Germinal center (tissue), 1 donor: ENCODE data around the gene C1QB.
"Not testable (repeated sequence)": the region's sequence is repeated elsewhere in the genome, so short reads cannot be mapped to it uniquely, and the experiment has no call there.

ENCODE experiments used
- DNase-seq: peaks from one replicate; pipeline ENCODE4 v3.0.0; 2012; ENCODE audit warnings: mixed read lengths, low spot score

C1QB gene

DNA sequence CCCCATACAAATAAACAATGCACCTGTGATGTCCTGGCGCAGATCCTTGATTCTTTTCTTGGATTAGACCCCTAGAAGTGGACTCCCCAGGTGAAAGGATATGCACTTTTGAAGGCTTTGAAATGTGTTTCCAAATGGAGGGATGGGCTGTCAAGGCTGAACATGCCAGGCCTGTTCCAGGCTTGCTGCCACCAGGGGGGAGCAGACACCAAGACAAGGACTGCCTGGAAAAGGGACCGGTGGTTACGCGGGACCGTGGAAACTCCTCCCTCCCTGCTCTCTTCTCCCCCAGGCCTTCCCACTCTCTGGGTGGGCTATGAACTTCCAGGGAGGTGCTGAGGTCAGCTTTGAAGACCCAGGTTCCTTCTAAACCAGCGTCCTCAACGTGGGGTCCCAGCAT is 12.7 kb downstream of the C1QB start:
- no peak for DNase-seq

DNA sequence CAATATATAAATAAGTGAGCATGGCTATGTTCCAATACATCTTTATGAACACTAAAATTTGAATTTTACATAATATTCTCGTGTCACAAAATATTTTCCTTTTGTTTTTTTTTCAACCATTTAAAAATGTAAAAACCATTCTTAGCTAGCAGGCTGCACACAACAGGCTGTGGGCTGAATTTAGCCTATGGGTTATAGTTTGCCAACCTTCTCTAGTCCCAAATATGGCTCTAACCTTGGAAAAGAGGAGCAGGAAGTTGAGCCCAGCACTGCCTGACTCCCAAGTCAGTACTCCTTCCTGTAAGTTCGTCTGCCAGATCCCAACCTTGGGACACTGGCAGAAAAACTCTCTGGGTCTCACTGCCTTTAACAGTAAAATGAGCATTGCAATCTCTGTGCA is 13.4 kb downstream of the C1QB start:
- no peak for DNase-seq

DNA sequence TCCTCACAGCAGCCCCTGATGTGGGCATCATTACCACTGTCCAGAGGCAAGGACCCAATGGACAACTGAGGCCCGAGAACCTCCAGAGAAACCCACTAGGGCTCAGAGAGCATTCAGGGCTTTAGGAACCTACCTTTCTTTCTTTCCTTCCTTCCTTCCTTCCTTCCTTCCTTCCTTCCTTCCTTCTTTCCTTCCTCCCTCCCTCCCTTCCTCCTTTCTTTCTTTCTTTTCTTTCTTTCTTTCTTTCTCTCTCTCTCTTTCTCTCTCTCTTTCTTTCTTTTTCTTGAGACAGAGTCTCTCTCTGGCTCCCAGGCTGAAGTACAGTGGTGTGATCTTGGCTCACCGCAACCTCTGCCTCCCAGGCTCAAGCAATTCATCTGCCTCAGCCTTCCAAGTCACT is 15.8 kb downstream of the C1QB start:
- DNase-seq: not testable (repeated sequence)

DNA sequence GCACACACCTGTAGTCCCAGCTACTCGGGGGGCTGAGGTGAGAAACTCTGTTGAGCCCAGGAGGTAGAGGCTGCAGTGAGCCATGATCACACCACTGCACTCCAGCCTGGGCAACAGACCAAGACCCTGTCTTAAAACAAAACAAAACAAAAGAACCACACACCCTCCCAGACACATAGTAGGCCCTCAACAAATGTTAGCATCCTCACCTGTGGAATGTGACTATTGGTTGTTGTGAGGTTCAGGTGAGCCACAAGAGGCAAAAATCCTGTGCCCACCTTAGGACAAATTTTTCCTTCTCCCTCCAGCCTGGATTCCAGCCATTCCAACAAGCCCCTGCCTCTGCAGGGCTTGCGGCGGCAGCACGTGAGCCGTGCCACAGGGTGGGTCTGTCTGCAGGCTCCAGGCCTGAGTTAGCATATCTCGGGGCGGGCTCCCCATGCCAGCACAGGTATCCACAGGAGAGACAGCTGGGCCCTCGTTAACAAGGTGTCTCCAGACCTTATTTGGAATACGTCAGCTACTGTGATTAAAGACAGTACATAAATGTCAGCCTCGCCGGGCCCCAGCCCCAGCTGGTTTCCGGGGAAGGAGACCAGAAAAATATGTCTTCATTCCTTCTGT is 17.4 kb downstream of the C1QB start:
- DNase-seq: no peak

DNA sequence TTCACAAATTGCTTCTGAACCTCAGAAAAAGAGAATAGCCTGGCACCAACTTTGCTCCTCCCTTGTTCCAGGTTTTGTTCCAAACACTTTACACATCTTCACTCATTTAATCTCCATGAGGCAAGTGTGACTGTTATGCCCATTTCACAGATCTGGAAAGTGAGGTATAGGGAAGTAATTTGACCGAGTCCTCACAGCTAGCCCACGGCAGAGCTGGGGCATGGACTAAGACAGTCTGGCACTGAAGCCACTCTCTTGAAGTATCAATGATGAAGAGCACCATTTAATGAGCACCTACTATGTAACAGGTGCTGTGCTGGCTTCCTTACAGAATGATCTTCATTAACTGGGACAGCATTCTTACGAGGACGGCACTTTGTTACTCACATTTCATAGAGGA is 19.0 kb downstream of the C1QB start:
- DNase-seq: no peak

DNA sequence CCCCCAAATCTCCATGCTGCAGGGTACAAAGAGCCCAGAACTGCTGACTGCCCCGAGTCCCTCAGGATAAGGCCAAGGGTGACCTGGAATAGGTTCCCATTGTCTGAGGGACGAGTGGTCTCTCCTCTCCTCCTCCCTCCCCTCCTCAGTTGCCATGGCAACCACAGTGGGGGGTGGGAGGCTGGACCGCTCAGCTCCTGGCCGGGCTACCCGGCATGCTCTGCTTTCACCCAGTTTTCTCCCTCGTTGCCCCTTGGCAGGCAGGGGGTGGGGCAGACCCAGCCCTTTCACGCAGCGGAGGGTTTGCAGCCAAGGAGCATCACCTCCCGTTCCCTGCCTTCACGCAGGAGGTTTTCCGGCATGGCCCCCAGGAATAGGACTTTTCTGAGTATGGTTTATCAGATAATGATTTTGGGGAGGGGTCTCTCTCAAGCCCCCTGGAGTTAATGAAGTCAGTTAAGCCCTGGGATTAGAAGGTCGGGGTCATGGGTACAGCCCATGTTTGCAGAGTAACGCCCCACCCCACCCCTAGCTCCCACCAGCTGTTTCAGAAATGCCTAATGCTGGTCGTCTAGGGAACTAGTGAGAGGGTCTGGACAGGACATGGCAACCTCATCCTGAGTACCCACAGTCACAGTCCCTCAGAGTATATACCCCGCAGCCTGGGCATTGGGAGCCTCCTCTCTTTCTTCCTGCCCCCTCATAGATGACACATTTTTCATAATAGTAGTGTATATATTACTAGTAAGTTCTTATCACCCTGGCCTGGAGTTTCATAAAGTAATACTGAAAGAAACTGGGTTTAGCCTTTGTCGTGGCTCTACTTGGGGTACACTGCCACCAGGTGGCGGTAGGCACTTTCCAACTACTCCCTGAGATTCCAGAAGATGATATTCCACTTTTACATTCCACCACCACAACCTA is 20.7 kb downstream of the C1QB start:
- DNase-seq: no peak

DNA sequence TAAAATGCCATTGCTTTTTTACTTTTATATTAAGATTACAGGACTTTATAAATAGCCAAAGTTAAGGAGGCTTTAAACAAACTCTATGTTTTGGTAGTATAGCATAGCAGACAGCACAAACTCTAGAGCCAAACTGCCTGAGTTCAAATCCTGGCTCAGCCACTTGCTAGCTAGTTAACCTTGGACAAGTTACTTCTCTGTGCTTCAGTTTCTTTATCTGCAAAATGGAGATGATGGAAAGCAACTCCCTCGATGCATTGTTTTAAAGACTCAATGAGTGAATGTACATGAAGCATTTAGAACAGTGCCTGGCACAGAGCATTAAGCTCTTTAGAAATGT is 21.3 kb downstream of the C1QB start:
- no peak for DNase-seq

DNA sequence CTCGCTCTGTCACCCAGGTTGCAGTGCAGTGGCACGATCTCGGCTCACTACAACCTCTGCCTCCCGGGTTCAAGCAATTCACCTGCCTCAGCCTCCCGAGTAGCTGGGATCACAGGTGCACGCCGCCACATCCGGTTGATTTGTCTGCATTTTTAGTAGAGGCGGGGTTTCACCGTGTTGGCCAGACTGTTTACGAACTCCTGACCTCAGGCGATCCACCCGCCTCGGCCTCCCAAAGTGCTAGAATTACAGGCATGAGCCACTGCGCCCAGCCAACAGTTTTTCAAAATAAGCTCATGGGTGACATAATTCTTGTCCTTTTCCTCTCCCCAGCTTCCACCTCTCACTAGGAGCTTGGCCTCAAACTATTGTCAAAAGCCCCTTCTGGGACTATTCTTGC is 23.1 kb downstream of the C1QB start:
- not testable (repeated sequence) for DNase-seq

DNA sequence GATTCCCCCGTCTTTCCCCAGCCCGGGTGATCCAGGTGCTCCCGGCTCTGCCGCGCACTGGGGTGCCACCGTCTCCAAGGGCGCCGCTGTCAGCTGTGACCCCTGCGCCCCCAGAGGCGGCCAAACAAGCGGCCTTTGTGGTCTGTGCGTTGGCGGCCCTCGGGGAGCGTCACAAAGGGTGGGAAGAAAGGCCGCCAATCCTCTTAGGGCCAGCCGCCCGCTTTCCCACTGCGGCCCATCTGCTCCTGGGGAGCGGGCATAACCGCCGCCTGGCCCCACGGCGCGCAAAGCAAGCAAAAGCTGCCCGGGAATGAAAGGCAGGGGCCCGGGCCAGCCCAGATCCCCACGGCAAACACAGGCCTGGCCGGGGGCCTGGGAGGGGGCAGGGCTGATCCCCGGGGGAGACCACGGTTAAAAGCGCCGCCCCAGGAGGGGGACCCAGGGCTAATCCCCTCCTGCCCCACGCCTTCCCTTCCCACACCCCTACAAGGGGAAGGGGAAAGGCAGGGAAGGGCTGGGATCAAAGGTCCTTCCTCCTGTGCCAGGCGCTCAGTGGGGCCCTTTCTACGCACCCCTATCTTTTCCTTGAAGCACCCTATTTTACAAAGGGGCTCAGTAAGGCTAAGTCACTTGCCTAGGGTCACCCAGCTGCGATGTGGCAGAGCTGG is 24.0 kb downstream of the C1QB start:
- DNase-seq: no peak

DNA sequence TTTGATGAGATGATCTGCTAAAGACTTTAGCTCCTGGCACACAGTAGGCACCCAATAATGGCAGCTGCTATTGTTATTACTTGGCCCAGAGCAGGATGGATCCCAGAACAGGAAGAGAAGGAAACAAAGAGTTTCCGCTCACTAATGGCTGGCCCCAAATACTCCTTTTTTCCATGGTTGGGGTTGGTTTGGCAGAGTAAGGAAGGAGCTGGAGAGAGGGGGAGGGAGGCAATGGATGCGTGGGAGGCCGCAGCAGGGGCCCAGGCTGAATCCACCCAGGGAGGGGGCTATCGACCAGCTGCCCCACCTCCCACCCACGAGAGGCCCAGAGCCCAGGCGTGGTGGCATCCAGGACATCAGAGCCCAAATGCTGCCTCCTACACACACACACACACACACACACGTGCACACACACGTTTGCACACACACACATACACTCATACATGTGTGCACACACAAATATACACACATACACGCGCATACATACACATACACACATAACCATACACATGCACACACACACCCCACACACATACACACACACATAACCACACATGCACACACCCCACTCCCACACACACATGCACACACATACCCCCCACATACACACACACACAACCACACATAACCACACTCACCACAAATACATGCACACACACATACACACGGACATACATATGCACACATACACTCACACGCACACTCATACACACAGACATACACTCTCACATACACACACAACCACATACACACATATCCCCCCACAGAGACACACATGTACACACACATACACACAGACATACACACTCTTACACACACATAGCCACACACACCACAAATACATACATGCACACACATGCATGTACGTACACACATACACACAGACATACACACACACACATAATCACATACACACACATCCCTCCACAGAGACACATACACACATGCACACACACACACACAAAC is 25.2 kb downstream of the C1QB start:
- DNase-seq: no peak

DNA sequence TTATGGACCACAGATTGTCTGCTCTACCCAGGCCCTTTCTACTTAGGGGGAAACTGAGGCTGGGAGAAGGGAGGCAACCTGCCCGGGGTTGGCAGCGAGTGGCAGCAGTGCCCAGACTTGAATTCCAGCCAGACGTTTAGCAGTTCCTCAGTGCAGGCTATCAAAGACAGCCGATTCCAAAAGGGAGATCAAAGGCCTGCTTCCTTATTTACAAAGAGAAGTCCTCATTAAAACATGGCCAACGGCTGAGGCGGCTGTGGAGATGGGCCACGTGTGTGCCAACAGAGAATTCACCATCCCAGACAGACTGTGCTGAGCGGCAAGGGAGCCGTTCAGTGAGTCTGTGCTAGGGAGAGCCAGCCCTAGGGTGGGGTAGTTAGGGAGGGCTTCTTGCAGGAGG is 27.7 kb downstream of the C1QB start:
- DNase-seq: no peak

DNA sequence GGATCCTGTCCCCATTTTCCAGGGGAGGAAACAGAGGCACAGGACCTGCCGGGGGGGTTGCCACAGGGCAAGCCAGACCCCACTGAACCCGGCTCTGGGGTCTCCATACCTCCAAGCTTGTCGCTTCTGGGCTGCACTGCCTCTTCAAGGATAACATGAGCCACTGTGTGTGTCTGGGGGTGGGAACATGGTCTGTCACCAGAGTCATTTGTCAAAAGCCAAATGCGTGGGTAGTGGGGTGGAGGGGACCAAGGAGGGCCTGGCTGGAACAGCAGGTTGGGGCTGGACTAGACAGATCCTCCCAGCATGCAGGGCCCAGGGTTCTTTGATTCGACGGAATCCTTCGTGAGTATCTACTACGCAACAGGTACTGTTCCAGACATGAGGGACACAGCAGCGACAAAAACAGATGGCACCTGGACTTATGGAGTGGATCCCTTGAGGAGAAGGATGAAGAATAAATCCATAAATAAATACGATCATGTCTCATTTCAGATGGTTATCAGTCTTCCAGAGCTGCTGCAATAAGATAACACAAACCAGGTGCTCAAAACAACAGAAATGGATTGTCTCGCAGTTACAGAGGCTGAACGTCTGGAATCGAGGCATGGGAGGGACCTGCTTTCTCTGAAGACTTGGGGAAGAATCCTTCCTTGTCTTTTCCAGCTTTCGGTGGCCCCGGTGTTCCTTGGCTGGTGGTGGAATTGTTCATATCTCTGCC is 28.7 kb downstream of the C1QB start:
- DNase-seq: no peak

DNA sequence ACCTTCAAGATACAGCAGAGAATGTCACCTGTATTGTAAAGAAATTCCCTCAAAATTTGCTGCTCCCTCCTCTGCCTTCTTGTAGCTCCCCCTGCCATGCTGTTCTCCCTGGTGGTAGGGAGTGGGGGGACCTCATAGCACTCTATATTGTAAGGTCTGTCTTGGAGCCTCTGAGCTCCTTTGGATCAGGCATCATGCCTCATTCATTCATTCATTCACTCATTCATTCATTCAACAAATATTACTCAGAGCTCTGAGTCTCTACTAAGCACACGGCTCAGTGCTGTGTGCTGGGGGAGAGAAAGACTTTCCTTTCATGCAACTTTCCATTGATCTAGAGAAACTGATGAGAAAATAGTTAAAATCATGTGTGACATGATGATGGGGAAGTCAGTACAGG is 30.5 kb downstream of the C1QB start:
- DNase-seq: no peak

DNA sequence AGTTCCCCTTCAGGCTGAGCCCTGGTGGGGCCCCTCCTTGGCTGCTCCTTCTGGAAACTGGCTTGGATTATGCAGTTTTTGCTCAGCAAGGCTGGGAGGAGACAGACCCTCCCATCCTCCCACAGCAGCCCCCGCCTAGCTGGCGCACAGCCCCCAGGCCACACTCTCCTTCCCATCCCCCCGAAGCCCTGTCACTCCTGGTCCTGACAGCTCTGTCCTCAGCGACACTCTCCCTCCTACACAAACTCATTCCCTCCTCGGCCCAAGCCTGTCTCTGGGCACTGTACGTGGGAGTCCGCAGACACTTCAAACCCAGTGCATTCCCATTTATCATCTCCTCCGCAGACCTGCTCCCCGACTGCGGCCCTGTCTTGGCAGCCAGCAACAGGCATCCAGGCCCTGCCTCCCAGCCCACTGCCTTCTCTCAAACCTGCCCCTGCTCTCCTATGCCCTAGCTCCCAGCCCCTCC is 32.6 kb downstream of the C1QB start:
- no peak for DNase-seq

DNA sequence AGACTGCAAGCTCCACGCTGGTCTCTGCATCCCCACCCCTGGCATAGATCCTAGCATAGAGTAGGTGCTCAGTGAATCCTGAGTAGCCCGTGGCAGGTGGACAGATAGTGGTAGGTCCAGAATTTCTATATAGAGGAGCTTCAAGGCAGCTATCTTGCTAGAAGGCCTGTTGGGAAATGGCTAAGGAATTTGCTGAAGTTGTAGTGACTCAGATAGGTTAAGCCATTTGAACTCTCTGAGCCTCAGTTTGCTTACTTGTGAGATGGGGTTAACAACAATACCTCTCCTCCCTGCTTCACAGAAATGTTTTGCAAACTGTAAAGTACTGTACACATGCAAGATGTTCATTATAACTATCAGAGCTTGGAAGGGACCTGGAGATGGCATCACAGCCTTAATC is 34.2 kb downstream of the C1QB start:
- no peak for DNase-seq

DNA sequence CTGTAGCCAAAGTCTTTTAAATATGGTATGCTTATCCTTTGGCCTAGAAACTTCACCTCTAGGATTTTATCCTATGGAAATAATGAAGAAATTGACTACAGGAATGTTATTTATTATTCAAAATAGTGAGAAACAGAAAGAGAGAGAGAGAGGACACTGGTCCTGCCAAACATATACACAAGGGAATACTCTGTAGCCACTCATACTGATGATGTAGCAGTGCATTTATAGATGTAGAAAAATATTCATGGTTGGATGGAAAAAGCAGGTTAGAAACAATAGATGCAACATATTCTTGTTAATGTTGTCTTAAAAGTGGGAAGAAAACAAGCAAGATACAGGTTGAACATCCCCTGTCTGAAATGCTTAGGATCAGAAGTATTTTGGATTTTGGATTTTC is 35.4 kb downstream of the C1QB start:
- DNase-seq: no peak

DNA sequence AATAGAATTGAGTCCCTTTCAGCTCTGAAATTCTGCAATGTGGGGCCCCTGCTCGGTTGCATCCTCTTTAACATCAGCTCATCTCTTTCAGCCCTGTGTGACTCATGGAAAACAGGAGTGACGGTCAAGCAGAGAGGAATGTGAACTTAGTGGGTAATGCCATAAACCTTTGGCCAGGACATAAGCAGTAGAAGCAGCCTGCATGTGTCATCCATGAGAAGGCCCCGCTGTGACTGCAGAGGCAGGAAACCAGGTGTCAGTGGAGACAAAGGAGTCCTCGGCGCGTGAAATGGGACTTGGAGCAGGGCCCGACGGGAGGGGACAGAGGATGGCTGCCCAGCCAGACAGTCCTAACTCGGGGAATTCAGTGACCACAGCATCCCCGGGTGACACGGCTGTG is 36.5 kb downstream of the C1QB start:
- DNase-seq: no peak

DNA sequence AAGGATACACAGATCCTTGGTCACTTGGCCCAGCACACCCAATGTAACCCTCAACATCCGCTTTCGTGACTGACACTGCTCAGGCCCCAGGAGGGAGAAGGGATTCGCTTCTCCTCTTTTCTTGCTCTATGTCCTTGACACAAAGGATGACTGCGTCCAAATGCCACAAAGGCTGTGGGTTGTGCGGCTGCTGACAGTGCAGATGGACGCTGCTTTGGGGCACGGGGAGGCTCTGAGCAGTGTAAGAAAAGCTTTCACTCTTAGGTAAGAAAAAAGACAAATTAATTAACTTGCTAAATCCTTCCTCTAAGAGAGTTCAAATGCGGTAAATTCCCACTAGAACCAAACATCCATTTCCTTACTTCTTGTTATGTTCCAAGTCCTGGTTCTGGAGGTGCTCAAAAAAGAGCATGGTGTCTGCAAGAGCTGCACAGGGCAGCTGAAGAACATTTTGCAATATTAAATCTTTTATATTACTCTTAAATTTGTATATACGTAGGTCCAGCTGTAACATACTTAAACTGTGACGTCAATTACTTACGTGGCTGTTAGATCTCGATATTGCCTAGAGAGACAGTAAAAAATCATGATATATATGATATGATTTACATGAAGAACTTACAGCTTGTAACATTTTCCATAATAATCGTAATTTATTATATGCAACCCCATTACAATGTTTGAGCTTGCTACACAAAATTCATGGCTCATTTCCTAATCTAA is 38.2 kb downstream of the C1QB start:
- no peak for DNase-seq

DNA sequence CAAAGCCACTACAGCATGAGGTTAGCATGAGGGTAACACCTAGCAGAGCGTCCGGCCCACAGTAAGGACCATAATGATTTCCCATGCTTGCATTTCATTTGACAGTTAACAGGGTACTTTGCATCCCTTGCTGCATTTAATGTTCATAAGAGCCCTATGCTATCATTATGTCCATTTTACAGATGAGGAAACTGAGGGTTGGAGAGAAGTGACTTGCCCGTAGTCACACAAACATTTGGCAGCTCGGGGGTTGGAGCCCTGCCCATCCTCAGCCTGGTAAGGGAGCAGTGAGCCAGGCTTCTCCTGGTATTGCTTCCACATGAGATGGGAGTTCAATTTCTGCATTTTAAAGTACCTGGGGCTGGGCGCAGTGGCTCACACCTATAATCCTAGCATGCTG is 41.1 kb downstream of the C1QB start:
- no peak for DNase-seq

DNA sequence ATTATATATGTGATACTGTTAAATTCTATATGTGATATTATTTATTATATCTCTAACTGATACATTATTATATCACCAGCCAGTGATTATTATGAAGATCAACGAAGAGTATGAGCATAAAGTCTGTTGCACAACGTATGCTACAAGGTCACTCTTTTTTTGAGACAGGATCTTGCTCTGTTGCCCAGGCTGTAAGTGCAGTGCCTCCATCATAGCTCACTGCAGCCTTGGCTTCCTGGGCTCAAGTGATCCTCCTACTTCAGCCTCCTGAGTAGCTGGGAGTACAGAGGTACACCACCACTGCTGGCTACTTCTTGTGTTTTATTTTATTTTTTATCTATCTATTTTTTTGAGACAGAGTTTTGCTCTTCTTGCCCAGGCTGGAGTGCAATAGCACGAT is 43.6 kb downstream of the C1QB start:
- no peak for DNase-seq

DNA sequence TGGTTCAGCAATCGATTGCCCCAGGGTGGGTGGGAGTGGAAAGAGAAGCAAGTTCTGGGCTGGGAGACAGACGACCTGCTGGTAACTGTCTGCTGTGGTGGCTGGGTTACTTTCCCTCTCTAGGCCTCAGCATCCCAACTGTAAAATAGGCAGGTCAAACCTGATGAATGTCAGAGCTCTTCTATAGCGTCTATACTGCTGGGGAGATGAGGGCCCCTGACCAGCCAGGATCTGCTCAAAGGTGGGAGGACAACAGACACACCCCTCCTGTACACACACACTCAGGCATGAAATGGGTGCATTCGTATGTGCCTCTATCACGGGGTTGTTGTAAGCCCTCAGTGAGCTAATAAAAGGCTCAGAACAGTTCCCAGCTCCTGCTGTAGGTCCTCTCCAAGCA is 44.9 kb downstream of the C1QB start:
- DNase-seq: no peak
